GM21526 (cell line): ENCODE results near the gene HSF2BP.
"Not testable (repeated sequence)": the region's sequence is repeated elsewhere in the genome, so short reads cannot be mapped to it uniquely, and the experiment has no call there.

Experiments used
- ATAC-seq: cut with Tn5 transposase; IDR thresholded peaks from one replicate; pipeline ENCODE4 v1.9.1; 2021; ENCODE audit warnings: moderate library complexity; ENCODE audit not compliant: unreplicated experiment, low FRiP score

HSF2BP gene

DNA sequence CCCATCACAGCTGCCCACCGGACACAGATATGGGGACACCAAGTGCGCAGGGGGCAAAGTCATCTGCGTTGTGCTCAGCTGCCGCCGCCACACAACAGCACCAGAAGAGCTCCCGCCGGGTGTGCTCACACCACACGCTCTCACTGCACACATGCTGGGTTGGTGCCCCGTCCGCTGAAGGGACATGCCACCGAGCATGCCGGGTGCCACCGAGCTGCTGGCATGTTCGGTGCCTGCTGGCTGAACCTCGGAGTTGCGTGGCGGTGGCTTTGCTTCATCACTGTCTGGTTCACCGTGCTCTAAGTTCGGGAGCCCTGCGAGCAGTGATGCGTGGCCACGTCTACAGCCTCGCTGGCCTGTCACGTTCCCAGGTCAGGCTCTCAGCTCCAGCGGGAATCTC is 174.3 kb downstream of the HSF2BP start:
- ATAC-seq = not testable (repeated sequence)

DNA sequence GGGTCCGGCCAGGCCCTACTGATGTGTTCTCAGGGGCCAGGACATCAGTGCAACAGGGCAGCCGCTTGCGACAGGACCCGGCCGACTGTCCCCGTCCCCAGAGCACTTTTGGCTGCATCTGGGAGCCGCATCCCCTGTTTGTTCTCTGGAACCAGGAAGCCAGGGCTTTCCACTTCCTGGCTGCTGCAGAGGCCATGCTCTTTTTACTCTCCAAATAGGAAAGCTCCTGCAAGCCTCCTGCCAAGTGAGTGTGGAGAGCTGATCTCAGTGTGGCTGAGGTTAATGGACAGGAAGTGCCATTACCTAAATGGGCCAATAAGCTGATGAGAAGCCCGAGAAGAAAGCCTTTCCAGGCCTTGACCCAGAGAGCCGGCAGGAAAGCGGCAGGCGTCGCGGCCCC is 180.1 kb downstream of the HSF2BP start:
- not testable (repeated sequence) for ATAC-seq
